ENCODE measurements around the gene SLN. TPM values are rescaled to one million over a fixed set of nuclear protein-coding genes. Genes with fewer than 3 reads are reported as not detected.
A peak's percentile ranks its signal among the peaks of the same experiment; 100 is the strongest.
"Not testable (repeated sequence)": the region's sequence is repeated elsewhere in the genome, so short reads cannot be mapped to it uniquely, and the experiment has no call there.

SLN gene
- total RNA-seq: not detected in 2 replicates

DNA sequence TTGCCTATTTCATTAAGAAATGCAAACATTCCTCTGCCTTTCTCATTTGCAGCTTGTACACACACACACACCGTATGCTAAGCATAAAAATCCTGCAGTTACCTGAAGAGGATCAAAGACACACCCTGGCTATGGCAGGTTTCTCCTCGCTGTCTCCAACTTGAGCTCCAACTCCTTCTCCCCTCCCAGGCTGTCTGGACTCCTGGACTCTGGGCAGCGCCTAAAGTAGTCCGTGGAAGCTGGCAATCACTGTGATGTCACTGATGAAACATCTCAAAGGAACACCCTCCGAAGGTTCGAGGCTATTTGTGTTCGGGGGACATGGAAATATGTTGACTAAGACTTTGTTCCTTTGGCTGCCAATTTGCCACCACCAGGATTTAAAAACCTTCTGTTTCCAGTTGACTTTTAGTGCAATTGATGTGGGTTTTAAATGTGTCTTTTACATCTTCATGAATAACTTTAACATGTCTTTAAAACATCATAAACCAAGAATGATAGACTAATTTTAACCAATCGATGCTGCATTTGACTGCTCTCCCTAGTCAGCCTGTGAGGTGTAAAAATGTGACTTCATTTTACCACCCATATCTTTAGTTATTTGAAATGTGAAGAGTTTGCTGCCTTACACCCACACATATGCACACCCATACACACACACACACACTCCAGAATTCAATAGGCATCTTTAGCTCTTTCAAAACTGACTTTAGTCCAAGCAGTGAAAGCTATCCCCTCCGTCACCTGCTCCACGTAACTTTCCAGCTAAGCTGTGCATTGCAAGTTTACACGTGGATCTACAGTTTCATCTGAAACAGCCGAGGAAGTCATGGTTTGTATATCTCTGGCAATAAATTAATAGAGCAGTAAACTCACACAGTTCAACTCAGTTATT, at the start of gene SLN:
Gene SLN, minus strand, starts transcription at position 196 of the 895 bp plus-strand sequence.
- no peak for DNase-seq (ENCODE audit: low read depth, low spot score)

DNA sequence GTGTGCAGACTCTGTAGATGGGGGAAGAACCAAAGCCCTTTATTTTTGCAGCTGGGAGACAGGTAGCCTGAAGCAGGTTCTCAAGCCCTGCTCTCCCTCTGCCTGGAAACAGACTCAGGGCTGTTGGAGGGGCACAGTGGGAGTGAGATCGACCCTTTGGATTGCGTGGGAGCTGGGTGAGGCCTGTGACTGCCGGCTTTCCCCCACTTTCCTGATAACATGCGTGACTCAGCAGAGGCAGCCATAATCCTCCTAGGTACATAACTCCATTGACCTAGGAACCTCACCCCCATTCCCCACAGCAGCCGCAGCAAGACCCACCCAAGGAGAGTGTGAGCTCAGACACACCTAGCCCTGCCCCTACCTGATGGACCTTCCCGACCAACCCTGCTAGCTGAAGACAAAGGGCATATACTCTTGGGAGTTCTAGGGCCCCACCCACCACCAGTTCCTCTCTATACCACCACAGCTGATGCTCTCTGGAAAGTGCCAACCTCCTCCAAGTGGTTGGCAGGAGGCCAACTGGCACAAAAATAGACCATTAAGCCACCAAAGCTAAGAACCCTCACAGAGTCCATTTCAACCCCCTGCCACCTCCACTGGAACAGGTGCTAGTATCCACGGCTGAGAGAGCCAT, 47.0 kb upstream of the SLN start:
- DNase-seq (ENCODE audit: low read depth, low spot score): not testable (repeated sequence)

DNA sequence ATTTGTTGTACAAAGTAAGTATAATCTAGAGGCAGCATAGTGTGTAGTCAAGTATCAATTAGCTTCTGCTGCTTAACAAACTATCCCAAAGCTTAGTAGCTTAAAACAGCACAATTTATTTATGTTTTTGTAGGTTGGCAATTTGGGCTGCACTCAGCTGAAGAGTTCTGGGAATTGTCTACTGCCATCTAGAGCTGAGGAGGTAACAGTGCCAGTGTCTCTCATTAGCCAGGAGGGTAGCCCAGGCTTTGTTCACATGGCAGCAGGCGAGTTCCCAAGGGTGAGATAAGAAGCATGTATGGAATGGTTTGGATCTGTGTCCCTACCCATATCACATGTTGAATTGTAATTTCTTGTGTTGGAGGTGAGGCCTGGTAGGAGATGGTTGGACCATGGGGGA, 45.8 kb upstream of the SLN start:
- DNase-seq (ENCODE audit: low read depth, low spot score): no peak

DNA sequence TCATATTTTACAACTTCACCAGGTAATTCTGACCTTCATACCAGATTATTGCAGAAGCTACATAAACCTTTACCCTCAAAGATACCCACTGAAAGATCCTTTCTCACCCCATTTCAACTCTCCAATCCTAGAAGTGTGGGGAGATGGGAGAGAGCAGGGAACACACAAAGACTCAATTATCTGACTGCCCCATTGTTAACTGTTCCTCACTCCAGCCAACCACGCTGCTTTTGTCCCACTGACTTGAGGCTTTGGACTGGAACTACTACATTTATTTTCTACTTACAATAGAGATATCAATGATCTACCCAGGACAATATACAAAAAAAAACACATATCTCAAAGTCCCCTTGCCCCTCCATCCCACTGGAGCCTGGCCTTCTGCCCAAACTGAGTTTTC, 44.7 kb upstream of the SLN start:
- DNase-seq (ENCODE audit: low read depth, low spot score): no peak

DNA sequence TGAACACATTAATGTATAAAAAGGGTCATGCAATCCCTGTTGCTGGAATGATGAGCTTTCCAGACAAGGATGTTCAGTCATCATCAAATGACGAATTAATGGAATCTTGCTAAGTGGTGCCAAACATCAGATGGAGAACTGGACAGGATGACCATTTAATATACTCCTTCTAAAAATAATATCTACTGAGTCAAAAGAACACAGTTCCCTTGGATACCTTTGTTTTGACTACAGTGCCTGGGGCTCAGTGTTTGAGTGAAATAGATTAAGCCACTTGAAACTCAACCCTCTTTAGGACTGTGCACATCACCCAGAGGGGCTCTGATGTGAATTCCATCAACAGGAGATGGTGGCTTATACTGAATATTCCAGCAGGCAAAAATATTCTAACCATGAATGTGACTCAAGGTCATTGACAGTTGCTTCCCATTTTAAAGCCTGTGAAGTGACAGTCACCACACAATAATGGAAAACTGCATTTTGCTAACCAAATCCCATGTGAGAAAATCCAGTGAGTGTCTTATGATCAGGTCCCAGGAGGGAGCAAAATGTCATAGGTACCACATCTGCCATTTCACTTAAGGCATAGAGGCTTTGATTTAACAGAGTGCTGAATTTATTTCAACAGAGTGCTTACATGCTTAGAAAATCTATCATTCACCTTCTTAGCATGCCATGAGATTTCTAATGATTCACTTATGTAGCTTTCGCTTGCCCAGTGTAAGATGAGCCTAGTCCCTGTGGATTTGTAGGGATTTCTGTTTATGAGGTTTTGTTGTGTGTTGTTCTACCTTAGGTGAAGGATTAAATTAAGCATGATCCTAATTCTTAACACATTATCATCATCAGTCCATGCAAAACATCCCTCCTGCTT, 41.3 kb upstream of the SLN start:
- DNase-seq (ENCODE audit: low read depth, low spot score): no peak

DNA sequence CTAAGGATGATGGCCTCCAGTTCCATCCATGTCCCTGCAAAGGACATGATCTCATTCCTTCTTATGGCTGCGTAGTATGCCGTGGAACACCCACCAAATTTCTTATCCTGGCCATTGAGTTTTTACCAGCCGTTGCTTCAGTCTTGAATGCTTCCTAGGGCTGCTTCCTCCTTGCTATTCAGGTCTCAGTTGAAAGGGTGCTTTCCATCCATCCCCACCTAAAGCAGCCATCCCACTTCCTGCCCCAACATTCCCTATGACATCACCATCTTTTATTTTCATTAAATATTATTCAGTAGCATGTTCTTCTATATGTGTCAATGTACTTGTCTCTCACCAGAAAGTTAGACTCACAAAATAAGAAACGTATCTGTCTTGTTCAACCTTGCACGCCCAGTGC, 40.7 kb upstream of the SLN start:
- no peak for DNase-seq (ENCODE audit: low read depth, low spot score)

DNA sequence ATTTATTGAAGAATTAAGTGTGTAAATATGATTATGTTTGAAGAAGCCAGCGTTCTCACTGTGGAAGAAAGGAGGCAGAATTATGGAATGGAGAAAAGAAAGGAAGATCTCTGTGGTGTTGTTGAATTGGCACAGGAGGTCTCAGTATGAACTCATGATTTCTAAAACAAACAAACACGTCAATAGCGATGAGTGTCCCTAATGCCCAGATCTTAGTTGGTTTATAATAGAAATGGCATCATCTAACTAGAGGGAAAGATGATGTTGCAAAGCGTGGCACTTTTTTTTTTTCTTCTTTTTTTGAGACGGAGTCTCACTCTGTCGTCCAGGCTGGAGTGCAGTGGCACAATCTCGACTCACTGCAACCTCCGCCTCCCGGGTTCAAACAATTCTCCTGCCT, 39.2 kb upstream of the SLN start:
- DNase-seq (ENCODE audit: low read depth, low spot score): no peak

DNA sequence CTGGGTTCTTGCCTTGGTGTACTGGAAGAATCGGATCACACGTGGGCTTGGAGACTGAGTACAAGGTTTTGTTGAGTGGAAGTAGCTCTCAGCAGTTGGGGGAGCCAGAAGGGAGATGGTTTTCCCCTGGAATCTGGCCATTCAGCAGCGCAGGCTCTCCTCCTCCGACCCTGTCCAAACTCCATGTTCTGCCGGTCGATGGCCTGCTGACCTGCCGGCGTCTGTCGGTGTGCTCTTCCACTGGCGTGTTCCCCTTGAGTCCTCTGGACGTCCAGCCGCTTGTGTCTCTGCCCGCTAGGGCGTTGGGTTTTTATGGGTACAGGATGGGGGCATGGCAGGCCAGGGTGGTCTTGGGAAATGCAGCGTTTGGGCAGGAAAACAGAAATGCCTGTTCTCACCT, 38.5 kb upstream of the SLN start:
- no peak for DNase-seq (ENCODE audit: low read depth, low spot score)

DNA sequence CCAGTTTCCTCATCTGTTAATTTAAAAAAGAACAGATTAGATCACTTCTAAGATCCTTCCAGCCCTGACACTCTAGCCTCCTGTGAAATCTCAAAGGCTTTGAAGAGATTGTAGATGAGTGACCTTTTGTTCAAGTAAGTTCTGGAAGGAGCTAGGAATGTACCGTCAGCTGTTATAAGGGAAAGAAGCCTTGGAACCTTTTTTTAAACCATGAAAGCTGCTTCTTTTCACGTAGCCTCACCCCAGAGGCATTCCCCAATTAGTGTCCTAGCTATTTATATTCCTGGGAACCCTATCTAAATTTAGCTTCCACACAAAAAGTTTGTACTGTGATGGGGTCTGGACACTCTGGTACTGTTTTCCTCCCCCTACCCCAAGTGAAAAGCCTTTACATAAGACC, 35.8 kb upstream of the SLN start:
- DNase-seq (ENCODE audit: low read depth, low spot score): no peak

DNA sequence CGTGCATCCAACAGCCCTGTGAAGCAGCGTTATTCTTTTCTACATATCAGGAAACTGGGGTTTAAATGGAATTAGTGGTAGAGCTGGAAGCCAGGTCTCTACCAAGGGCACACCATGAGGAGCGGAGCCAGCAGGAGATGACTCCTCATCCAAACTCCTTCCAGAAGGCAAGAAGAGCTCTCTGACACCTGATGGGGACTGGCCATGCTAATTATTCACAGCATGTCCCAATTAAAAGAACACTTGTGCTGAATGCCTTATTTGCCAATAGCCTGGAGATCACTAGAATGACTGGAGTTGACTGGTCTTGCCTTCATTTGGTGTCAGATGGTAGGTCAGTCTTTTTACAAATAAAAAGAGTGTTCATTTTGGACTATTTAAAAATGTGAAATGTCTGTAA, 32.9 kb upstream of the SLN start:
- DNase-seq (ENCODE audit: low read depth, low spot score): no peak

DNA sequence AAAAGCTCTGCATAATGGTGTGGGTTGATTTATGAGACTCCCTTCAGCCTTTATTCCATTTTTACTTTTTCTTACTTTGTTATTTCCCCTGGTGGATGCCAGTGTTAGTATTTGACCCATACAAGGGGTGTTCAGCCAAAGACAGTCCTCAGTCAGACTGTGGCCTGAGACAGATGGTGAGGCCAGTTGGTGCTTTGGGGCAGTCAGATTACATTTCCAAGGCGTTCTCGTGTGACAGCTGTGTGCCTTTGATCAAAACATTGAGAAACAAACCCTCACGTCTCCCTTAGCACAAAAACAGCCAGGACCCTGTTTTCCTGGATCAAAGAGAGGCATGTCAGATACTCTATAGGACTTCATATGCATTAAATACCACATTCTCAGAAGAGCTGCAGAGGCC, 31.3 kb upstream of the SLN start:
- DNase-seq (ENCODE audit: low read depth, low spot score): no peak

DNA sequence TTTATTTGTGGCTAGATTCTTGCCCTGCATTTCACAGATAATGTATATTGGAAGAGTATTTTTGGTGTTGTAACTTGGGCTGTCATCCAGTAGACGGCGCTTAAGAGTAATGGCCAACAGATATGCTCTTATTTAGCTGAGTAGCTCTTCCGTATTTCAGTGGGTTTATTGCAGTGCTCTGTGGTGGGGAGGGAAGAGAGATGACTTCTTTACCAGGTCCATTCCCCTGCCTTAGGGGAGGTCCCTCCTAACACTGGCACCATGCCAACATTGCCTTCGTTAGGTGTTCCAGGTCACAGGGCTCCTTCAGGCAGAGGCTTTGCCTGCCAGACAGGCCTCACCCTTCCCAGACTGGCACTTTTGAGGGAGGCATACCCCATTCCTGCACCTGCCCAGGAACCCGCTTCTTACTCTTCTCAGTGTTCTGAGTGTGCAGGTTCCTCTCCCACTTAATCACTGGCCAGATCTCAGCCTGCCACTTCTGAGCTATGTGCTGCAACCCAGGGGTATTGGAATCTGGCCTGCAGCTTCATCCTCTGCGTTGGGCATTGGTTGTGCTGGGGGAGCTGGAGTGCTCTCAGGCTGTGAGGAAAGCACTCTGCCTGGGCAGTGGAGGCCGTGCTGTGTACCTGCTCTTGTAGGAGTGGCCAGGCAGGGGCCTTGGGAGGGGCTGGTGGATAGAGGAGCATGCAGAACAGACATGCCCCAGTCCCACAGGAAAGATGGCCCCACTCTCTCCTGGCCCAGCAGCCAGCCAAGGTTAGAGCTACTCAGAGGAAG, 29.4 kb upstream of the SLN start:
- peak; percentile 1 for DNase-seq (ENCODE audit: low read depth, low spot score)

DNA sequence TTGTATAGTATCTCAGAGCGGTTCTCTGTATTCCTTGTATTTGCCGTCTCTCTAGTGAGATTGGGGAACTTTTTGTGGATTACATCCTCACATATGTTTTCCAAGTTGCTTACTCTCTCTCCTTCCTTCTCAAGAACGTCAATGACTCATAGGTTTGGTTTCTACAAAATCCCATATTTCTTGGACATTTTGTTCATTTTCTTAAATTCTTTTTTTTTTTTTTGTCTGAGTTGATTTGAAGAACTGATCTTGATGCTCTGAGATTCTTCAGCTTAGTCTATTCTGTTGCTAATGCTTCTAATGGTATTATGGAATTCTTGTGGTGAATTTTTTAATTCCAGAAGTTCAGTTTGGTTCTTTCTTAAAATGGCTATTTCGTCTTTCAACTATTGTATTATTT, 28.4 kb upstream of the SLN start:
- no peak for DNase-seq (ENCODE audit: low read depth, low spot score)

DNA sequence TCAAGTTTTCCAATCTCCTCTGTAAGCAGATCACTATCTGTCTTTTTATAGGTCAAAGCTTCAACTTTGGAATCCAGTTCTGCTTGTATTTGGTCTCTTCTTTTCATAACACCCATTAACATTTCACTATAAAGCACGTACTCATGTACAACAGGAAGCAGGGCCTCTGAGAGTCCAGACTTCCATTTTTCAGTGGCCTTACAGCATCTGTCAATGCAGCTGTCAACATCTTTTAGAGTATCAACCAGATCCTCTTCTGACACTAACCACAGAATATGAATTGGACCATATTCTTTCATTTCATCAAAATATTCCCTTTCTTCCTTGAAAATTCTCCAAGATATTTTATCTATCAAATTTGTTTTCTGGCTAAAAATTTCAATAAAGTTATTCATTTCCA, 24.7 kb upstream of the SLN start:
- no peak for DNase-seq (ENCODE audit: low read depth, low spot score)

DNA sequence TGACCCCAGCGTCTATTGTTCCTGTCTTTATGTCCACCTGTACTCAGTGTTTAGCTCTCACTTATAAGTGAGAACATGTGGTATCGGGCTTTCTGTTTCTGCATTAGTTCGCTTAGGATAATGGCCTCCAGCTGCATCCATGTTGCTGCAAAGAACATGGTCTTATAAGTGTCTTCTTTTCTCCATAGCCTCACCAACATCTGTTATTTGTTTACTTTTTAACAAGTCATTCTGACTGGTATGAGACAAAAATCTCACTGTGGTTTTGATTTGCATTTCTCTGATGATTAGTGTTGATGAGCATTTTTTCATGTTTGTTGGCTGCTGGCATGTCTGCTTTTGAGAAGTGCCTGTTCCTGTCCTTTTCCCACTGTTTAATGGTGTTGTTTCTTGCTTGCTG, 21.7 kb upstream of the SLN start:
- DNase-seq (ENCODE audit: low read depth, low spot score): no peak

DNA sequence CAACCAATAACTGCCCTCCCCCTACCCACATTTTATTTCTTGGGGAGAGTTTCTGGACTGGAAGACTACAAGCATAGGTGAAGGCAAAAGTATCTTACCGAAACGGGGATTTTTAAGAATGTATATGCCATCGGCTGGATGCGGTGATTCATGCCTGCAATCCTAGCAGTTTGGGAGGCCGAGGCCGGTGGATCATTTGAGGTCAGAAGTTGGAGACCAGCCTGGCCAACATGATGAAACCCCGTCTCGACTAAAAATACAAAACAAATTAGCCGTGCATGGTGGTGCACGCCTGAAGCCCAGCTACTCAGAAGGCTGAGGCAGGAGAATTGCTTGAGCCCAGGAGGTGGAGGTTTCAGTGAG, 20.8 kb upstream of the SLN start:
- DNase-seq (ENCODE audit: low read depth, low spot score): no peak

DNA sequence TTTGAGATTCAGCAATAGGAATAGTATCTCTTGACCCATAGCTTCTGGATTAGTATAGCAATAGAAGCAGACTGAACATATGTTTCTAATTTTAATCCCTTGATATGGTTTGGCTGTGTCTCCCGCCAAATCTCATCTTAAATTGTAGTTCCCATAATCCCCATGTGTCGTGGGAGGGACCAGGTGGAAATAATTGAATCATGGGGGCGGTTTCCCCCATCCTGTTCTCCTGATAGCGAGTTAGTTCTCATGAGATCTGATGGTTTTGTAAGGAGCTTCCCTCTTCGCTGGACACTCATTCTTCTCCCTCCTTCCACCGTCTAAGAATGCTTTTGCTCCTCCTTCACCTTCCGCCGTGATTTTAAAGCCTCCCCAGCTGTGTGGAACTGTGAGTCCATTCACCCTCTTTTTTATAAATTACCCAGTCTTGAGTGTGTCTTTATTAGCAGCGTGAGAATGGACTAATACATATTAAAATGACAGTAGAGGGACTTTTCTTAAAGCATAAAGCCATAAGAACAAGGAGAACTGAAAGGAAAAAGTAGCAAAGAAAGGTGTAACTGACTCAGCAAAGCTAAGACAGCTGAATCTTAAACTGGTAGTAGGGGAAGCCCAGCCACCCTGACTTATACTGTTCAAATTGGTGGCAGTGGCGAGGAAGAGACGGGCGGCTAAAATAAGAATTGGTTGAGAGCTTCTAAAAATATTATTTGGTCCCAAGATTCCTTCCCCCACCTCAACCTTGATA, 20.3 kb upstream of the SLN start:
- DNase-seq (ENCODE audit: low read depth, low spot score): no peak

DNA sequence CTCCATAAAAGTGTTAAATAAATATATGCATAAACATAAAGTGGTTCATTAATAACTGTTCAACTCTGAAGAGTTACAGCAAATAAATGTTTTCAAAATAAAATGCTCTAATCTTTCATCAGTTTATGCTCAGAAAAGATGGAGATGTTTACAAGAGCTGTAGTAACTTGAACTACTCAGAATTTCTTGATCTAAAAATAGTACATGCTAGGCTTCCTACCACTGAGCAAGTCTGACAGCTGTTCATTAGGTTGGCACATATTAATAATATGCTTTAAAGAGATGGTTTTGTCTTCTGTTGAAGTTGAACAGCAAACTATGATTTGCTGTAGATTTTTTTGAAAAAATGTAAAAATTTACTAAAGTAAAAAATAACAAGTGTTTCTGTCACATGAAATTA, 10.8 kb upstream of the SLN start:
- DNase-seq (ENCODE audit: low read depth, low spot score): no peak

DNA sequence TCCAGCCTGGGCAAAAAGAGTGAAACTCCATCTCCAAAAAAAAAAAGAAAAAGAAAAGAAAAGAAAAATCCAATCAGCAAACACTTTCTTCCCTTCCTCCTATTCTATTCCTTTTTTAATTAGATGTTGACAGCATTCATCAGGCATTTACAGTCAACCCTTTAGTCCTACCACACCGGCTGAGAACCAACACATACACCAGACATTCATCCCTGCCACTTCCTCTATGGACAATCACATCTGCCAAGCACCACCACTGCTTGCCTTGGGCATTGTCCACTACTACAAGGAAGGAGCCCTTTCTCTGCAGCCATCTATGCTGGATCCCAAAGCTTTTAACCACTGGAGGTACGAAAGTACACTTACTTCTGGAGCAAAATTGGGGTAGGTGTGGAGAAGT, 9.4 kb upstream of the SLN start:
- no peak for DNase-seq (ENCODE audit: low read depth, low spot score)

DNA sequence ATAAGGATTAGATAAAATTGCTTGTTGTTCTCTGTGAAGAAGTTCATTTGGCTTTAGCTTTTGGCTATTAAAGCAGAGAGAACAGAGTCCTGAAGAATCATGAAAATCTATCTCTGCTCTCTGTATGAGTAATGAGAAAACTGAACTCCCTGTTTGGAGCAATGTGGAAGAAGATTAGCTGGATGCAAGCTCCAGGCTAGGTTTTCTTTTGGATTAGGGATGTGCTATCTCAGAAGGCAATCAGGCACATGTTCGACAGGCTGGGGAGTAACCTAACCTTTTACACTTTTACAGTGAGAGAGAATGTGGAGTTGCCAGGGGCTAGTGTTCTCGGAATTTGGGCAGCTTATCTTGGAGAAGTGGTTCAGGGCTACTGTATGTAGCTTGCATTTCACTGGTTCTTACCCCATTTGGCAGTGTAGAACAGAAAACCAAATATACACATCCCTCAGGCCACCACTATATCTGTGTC, 8.5 kb upstream of the SLN start:
- no peak for DNase-seq (ENCODE audit: low read depth, low spot score)

Measured in pulmonary artery endothelial cell (primary cell).